ENCODE results near the gene COG7.

Gene COG7

DNA sequence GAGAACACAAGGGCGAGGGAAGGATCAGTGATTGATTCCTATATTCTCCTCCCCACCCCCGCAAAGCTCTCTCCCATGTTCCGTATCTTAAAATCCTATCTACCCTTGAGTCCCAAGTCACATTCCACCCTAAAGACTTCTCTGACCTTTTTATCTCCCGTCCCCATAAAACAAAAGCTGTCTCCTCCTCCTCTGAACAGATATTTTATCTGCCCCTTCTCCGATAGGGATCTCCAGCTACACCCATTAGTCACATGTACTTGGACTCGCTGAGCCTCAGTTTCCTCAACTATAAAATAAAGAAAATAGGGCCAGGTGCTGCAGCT, 44.5 kb upstream of the COG7 start:
- TF ChIP-seq, protein P1, sequence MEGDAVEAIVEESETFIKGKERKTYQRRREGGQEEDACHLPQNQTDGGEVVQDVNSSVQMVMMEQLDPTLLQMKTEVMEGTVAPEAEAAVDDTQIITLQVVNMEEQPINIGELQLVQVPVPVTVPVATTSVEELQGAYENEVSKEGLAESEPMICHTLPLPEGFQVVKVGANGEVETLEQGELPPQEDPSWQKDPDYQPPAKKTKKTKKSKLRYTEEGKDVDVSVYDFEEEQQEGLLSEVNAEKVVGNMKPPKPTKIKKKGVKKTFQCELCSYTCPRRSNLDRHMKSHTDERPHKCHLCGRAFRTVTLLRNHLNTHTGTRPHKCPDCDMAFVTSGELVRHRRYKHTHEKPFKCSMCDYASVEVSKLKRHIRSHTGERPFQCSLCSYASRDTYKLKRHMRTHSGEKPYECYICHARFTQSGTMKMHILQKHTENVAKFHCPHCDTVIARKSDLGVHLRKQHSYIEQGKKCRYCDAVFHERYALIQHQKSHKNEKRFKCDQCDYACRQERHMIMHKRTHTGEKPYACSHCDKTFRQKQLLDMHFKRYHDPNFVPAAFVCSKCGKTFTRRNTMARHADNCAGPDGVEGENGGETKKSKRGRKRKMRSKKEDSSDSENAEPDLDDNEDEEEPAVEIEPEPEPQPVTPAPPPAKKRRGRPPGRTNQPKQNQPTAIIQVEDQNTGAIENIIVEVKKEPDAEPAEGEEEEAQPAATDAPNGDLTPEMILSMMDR (conservative IDR thresholded peaks at IDR 0.05; ENCODE audit: low read depth, low read length) = no peak
- no peak for DNase-seq (ENCODE audit: low read depth)
- peak overlapping the region; percentile 15 for H3K4me3 ChIP-seq (ENCODE audit: low read length)

DNA sequence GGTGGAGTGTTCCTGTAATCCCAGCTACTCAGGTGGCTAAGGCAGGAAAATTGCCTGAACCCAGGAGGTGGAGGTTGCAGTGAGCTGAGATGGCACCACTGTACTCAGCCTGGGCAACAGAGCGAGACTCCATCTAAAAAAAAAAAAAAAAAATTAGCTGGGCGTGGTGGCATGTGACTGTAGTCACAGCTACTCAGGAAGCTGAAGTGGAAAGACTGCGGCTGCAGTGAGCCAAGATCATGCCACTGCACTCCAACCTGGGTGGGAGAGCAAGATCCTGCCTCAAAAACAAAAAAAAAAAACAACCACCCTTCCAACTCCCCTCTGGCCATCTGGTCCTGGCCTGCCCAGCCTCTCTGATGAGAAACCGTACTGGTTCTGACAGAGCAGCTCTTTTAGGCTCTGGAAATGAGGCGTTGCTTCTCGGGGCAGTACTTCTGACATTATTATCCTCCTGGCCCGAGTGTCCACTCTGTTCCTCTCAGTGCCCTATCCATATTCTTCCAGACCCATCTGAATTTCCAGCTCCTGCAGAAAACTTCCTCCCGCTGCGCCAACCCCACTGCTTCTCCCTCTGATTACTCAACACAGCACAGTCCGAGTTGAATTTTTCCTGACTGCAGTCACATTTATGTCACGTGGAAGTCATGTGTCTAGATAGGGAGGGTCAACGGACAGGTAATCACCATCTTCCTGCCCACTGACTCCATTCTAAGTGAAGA, 44.0 kb upstream of the COG7 start:
- peak overlapping the region; percentile 15 for H3K4me3 ChIP-seq (ENCODE audit: low read length)
- TF ChIP-seq, protein P1 (conservative IDR thresholded peaks at IDR 0.05; ENCODE audit: low read depth, low read length) = no peak
- DNase-seq (ENCODE audit: low read depth) = no peak

DNA sequence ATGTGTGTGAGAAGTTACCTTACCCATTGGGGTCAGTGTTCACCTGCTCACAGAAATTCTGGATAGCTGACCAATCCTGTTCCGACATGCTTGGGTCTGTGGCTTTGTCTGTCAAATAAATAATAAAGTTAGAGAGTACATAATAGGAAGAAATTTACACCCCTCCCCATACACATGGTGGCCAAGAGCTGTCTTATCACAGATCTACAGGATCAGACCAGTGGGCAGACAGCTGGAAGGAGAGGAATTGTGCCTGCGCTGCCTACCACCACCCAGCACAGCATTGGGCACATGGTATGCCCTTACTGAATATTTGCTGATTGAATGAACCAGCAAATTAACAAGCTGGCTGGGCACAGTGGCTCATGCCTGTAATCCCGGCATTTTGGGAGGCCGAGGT, 42.7 kb upstream of the COG7 start:
- TF ChIP-seq, protein P1 (conservative IDR thresholded peaks at IDR 0.05; ENCODE audit: low read depth, low read length) = no peak
- no peak overlapping the region for H3K4me3 ChIP-seq (ENCODE audit: low read length)
- no peak for DNase-seq (ENCODE audit: low read depth)

DNA sequence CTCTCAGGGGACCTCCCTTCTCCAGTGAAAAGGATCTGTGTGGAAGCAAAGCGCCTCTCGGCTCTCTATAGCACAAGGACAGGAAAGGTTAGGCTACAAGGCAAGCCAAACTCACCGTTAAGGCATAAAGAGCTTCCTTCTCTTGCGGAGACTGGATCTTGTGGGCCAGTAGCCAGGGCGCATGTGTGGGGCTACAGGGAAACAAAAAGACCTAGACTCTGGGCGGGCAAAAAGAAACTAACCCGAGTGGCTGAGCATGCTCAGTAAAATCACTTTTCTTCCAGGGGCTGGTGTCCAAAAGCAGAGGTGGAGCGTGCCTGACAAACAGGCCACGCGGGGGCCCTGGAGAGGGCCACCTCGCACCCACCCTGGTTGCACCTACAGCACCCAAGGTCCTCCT, 41.2 kb upstream of the COG7 start:
- TF ChIP-seq, protein P1 (conservative IDR thresholded peaks at IDR 0.05; ENCODE audit: low read depth, low read length) = no peak
- no peak for DNase-seq (ENCODE audit: low read depth)
- no peak overlapping the region for H3K4me3 ChIP-seq (ENCODE audit: low read length)

DNA sequence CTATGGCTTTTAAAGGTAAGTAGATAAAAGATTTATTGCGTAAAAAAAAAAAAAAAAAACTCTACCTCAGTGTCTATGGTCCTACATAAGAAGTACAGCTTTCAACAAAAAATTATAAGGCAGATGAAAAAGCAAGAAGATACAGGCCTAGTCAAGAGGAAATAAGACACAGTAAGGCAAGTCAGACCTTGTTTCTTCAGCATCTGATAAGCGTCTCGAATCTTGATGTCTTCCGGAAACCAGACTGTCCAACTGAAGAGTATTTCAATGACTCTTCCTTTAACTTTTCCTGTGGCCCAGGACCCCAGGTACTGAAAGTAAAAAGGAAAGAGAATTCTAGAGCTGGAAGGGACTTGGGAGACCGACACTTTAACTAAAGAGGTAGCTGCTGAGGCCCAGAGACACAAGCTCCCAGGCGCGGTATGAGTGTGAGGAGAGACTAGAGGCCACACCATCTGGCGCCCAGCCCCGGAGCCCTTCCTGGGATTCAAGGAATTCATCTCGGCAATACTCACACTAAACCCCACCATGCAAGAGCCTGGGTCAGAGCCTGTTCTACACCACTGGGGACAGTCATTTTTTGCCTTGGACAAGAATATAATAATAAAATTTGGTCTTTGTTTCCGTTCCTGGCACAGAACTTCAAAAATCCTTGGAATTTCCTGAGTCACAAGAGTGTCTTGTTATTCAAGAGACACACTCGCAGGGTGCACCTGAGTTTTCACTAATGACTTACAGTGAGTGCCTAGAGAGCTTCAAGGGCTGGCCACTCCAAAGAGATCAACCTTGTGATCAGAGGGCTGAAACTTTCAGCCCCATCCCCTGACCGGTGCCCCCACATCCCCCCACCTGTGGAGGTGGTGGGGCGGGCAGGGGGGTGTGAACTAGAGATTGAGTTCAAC, 38.8 kb upstream of the COG7 start:
- TF ChIP-seq, protein P1 (conservative IDR thresholded peaks at IDR 0.05; ENCODE audit: low read depth, low read length) = no peak
- no peak for DNase-seq (ENCODE audit: low read depth)
- no peak overlapping the region for H3K4me3 ChIP-seq (ENCODE audit: low read length)

DNA sequence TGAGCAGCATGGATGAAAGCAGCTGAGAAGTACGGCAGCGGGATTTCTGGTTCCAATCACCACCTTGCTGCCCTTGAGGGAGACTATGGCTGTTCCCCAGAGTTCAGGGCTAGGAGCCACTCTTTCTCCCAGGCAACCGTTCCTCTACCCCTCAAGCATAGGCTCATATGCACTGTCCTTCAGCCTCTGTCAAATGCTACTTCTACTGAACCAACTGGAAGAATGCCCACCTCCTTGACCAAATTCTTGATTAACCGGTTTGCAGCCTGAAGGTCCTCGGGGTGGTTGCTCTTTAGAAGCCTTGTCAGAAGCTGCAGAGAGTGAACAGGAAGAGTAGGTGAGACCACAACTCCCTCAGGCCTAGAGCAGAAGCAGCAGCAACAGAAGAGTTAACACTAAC, 33.5 kb upstream of the COG7 start:
- TF ChIP-seq, protein P1 (conservative IDR thresholded peaks at IDR 0.05; ENCODE audit: low read depth, low read length) = no peak
- no peak for DNase-seq (ENCODE audit: low read depth)

More for the DNA sequence above, 33.5 kb upstream of the COG7 start:
- H3K4me3 ChIP-seq (ENCODE audit: low read length) = no peak overlapping the region

All from retinal pigment epithelial cell (primary cell).